Measurements from ENCODE around the gene GIGYF1.
"Not testable (repeated sequence)": the region's sequence is repeated elsewhere in the genome, so short reads cannot be mapped to it uniquely, and the experiment has no call there.

GIGYF1 gene

DNA sequence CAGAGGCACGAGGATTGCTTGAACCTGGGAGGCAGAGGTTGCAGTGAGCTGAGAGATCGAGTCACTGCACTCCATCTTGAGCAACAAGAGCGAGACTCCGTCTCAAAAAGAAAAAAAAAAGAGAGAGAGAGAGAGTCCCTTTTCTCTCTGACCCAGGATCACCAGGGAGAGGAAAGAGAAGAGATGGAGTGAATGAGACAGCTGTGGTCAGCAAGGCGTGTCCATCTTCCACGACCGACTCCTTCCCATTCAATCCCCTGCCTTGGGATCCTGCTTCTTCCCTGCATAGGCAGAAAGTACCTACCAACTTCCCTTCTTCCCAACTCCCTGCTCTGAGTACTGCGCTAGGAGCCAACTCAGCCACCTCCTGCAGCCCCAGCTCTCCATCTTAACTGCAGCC is 34.1 kb upstream of the GIGYF1 start:
- TF ChIP-seq ZFX (IDR thresholded peaks at IDR 0.05) = no peak
- TF ChIP-seq, protein P1, sequence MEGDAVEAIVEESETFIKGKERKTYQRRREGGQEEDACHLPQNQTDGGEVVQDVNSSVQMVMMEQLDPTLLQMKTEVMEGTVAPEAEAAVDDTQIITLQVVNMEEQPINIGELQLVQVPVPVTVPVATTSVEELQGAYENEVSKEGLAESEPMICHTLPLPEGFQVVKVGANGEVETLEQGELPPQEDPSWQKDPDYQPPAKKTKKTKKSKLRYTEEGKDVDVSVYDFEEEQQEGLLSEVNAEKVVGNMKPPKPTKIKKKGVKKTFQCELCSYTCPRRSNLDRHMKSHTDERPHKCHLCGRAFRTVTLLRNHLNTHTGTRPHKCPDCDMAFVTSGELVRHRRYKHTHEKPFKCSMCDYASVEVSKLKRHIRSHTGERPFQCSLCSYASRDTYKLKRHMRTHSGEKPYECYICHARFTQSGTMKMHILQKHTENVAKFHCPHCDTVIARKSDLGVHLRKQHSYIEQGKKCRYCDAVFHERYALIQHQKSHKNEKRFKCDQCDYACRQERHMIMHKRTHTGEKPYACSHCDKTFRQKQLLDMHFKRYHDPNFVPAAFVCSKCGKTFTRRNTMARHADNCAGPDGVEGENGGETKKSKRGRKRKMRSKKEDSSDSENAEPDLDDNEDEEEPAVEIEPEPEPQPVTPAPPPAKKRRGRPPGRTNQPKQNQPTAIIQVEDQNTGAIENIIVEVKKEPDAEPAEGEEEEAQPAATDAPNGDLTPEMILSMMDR (conservative IDR thresholded peaks at IDR 0.05) = no peak
- no peak overlapping the region for H3K27ac ChIP-seq

- TF ChIP-seq, protein P1 (conservative IDR thresholded peaks at IDR 0.05) = no peak
- no peak for TF ChIP-seq ZFX (IDR thresholded peaks at IDR 0.05)
- no peak overlapping the region for H3K27ac ChIP-seq
Measured at GRCh38 chr7:100726996-100727761, 33.1 kb upstream of the GIGYF1 start.

GRCh38 chr7:100724364-100724763 is 30.3 kb upstream of the GIGYF1 start:
- H3K27ac ChIP-seq = not testable (repeated sequence)

GRCh38 chr7:100723732-100724275 is 29.8 kb upstream of the GIGYF1 start:
- TF ChIP-seq, protein P1 (conservative IDR thresholded peaks at IDR 0.05) = no peak
- no peak for TF ChIP-seq ZFX (IDR thresholded peaks at IDR 0.05)
- H3K27ac ChIP-seq = no peak overlapping the region

GRCh38 chr7:100722480-100723212 is 28.6 kb upstream of the GIGYF1 start:
- no peak overlapping the region for H3K27ac ChIP-seq
- no peak for TF ChIP-seq ZFX (IDR thresholded peaks at IDR 0.05)
- TF ChIP-seq, protein P1 (conservative IDR thresholded peaks at IDR 0.05) = no peak

DNA sequence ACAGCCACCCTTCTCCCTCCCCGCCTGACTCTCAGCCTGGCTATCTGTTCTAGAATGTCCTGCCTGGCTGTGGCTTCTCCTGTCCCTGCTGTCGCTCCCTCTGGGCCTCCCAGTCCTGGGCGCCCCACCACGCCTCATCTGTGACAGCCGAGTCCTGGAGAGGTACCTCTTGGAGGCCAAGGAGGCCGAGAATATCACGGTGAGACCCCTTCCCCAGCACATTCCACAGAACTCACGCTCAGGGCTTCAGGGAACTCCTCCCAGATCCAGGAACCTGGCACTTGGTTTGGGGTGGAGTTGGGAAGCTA is 27.4 kb upstream of the GIGYF1 start:
- TF ChIP-seq ZFX (IDR thresholded peaks at IDR 0.05) = no peak
- TF ChIP-seq, protein P1 (conservative IDR thresholded peaks at IDR 0.05) = no peak
- H3K27ac ChIP-seq = no peak overlapping the region

DNA sequence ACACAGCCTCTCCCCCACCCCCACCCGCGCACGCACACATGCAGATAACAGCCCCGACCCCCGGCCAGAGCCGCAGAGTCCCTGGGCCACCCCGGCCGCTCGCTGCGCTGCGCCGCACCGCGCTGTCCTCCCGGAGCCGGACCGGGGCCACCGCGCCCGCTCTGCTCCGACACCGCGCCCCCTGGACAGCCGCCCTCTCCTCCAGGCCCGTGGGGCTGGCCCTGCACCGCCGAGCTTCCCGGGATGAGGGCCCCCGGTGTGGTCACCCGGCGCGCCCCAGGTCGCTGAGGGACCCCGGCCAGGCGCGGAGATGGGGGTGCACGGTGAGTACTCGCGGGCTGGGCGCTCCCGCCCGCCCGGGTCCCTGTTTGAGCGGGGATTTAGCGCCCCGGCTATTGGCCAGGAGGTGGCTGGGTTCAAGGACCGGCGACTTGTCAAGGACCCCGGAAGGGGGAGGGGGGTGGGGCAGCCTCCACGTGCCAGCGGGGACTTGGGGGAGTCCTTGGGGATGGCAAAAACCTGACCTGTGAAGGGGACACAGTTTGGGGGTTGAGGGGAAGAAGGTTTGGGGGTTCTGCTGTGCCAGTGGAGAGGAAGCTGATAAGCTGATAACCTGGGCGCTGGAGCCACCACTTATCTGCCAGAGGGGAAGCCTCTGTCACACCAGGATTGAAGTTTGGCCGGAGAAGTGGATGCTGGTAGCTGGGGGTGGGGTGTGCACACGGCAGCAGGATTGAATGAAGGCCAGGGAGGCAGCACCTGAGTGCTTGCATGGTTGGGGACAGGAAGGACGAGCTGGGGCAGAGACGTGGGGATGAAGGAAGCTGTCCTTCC is 26.8 kb upstream of the GIGYF1 start:
- TF ChIP-seq, protein P1 (conservative IDR thresholded peaks at IDR 0.05) = no peak
- no peak for TF ChIP-seq ZFX (IDR thresholded peaks at IDR 0.05)
- no peak overlapping the region for H3K27ac ChIP-seq

Measured in C4-2B (cell line).